ENCODE results near the gene CLDN18. TPM values are rescaled to one million over a fixed set of nuclear protein-coding genes. Genes with fewer than 3 reads are reported as not detected.

CLDN18 gene
- total and polyA plus RNA-seq, 2 experiments from 2014 or later, result 0.19 TPM; not detected in 1

DNA sequence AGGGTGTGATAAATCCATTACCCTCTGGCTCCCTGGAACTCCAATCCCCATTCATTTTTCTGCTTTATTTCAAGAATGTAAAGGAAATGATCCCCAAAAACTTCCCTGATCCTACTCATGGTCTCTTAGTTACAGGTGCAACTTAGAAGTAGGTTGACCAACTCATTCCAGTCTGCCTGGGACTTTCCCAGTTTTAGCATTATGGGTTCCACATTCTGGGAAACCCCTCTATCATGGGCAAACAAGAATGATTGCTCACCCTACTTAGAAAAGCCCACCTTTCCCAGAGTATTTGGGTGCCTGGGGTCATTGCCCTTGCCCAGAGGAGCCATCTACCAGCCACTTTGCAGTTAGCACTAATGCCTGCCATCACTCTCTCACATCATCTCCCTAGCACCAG is 15.6 kb downstream of the CLDN18 start (continued):
- no peak for TF ChIP-seq REST (IDR thresholded peaks at IDR 0.05; ENCODE audit: unreplicated experiment)
- no peak for TF ChIP-seq EZH2phosphoT487 (IDR thresholded peaks at IDR 0.05; ENCODE audit: unreplicated experiment)
- no peak for TF ChIP-seq EZH2 (IDR thresholded peaks at IDR 0.05; ENCODE audit: low read depth, unreplicated experiment)
- no peak for TF ChIP-seq ZNF331 (CRISPR knock-in tag; IDR thresholded peaks at IDR 0.05; ENCODE audit: low read depth)
- TF ChIP-seq STAT1 (IDR thresholded peaks at IDR 0.05; ENCODE audit: unreplicated experiment), result no peak
- no peak for TF ChIP-seq ZNF114 (CRISPR knock-in tag; IDR thresholded peaks at IDR 0.05)
- no peak for TF ChIP-seq JUNB (IDR thresholded peaks at IDR 0.05; ENCODE audit: unreplicated experiment)
- TF ChIP-seq POLR2AphosphoS5 (IDR thresholded peaks at IDR 0.05; ENCODE audit: low read depth), result no peak
- TF ChIP-seq CREB1 (CRISPR knock-in tag; IDR thresholded peaks at IDR 0.05; ENCODE audit: low read depth), result no peak

GRCh38 chr3:138027821-138028220 is 17.9 kb downstream of the CLDN18 start:
- Histone ChIP-seq H4K20me1 (replicated peaks; ENCODE audit: insufficient read depth) (no peaks in the 10 kb centered on the region), H3K4me2 (no peak overlapping the region), H3K36me3 (ENCODE audit: insufficient read depth) (no peaks in the 10 kb centered on the region), H3K4me3 (no peak overlapping the region), H3K9me2 (ENCODE audit: insufficient read depth) (no peaks in the 10 kb centered on the region), H3K79me2 (replicated peaks; ENCODE audit: insufficient read depth) (no peaks in the 10 kb centered on the region), H3K27ac (ENCODE audit: low read depth) (no peak overlapping the region), H3K4me1 (ENCODE audit: insufficient read depth) (no peaks in the 10 kb centered on the region), H2AFZ (no peak overlapping the region), H3K27me3 (ENCODE audit: insufficient read depth) (no peaks in the 10 kb centered on the region), H3F3A (replicated peaks; ENCODE audit: low read depth) (no peaks in the 10 kb centered on the region)
- no peak overlapping the region for H3K27ac Mint-ChIP-seq
- H3K4me3 Mint-ChIP-seq, result no peak overlapping the region
- H3K9me3 Mint-ChIP-seq, result no peaks in the 10 kb centered on the region
- ATAC-seq (no peak), DNase-seq (ENCODE audit: low spot score) (no peak)
- no peaks in the 10 kb centered on the region for H3K36me3 Mint-ChIP-seq (ENCODE audit: low read depth)
- TF ChIP-seq JUNB (IDR thresholded peaks at IDR 0.05; ENCODE audit: unreplicated experiment) (no peak), EZH2 (IDR thresholded peaks at IDR 0.05; ENCODE audit: low read depth, unreplicated experiment) (no peak), EZH2phosphoT487 (IDR thresholded peaks at IDR 0.05; ENCODE audit: unreplicated experiment) (no peak), NANOG (IDR thresholded peaks at IDR 0.05; ENCODE audit: borderline replicate concordance) (no peak), POLR2AphosphoS5 (IDR thresholded peaks at IDR 0.05; ENCODE audit: low read depth) (no peak), CREB1 (CRISPR knock-in tag; IDR thresholded peaks at IDR 0.05; ENCODE audit: low read depth) (no peak)
- TF ChIP-seq, protein P1, sequence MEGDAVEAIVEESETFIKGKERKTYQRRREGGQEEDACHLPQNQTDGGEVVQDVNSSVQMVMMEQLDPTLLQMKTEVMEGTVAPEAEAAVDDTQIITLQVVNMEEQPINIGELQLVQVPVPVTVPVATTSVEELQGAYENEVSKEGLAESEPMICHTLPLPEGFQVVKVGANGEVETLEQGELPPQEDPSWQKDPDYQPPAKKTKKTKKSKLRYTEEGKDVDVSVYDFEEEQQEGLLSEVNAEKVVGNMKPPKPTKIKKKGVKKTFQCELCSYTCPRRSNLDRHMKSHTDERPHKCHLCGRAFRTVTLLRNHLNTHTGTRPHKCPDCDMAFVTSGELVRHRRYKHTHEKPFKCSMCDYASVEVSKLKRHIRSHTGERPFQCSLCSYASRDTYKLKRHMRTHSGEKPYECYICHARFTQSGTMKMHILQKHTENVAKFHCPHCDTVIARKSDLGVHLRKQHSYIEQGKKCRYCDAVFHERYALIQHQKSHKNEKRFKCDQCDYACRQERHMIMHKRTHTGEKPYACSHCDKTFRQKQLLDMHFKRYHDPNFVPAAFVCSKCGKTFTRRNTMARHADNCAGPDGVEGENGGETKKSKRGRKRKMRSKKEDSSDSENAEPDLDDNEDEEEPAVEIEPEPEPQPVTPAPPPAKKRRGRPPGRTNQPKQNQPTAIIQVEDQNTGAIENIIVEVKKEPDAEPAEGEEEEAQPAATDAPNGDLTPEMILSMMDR (conservative IDR thresholded peaks at IDR 0.05; ENCODE audit: low read depth in 2 of 2), result no peak
- peaks cover 2% of the 10 kb centered on the region for H3K27me3 Mint-ChIP-seq (ENCODE audit: insufficient read depth, low read depth, poor library complexity)
- no peaks in the 10 kb centered on the region for H3K4me1 Mint-ChIP-seq
